ENCODE measurements around the gene CPLX4.

CPLX4 gene

DNA sequence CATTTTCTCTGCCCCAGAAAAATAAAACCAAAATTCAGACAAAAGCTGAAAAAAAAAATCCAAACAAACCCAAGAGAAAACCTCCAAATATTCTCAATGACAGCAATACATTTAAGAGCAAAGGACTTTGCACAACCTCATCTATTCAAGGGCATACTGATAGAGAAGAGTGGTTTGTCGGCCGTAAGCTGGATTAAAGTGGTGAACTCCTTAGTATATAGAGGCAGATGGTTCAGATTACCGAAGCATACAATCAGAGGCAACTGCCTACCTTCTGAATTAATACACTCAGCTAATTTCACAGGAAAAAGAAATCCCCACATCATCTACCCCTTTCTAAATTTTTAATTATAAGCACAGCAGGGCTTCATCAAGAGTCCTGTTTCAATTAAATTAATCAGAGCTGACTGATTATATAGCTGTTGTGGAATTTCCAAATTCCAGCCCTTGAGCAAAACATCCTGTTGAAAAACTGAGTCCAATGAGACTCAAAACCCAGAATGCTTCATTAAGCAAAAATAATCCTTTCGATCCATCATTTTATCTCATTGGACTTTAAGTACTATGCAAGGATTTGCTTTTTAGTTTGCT lies at the start of gene CPLX4:
CPLX4 (minus strand) TSS at position 190 of the 591 bp plus-strand sequence; CDS start at position 3, 187 bp downstream.
- DNase-seq (ENCODE audit: low read depth): no peak

- DNase-seq (ENCODE audit: low read depth): no peak
Measured at GRCh38 chr18:59360381-59360780, 41.9 kb upstream of the CPLX4 start.

DNA sequence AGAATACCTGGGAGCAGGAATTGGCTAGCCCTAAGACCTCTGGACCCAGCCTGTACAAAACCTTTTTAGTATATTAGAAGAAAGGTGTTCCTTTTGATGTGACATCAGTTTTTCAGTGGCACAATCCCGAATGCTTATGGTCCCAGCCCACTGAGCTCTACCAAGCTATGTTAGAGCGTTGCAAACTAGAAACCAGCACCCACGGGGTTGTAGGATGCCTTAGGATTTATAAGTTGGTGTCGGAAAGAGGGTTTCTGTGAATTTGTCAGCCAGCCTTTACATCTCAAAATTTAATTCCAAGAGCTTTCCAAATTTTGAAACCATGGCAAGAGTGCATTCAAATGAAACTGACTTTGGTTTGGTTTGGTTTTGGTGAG lies 41.1 kb upstream of the CPLX4 start:
- DNase-seq (ENCODE audit: low read depth): no peak

GRCh38 chr18:59358712-59359575 lies 40.5 kb upstream of the CPLX4 start, which contains the start of gene LMAN1:
TSS of gene LMAN1 (minus strand) at chr18:59359265. CDS start at chr18:59359244, 21 bp downstream.
- peak; percentile 93 for DNase-seq (ENCODE audit: low read depth)

- no peak for DNase-seq (ENCODE audit: low read depth)
Measured at GRCh38 chr18:59358414-59358711, 39.9 kb upstream of the CPLX4 start.

DNA sequence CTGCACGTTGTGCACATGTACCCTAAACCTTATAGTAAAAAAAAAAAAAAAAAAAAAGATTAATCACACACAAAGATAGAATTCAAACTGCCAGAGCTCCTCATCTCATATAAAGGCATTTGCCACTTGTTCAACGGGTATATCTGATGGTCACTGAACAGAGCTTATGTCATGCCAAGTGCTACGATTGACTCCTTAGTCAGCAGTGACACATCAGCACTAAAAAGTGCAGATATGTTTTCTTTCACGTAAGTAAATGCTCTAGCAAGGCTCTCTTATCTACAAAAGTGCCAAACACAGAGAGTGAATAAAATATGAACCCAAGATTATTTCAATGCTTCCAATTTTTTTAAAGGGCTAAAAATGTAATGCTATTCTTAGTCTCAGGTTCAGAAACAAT lies 39.5 kb upstream of the CPLX4 start:
- peak; percentile 1 for DNase-seq (ENCODE audit: low read depth)

- DNase-seq (ENCODE audit: low read depth): no peak
Measured at GRCh38 chr18:59354731-59355130, 36.3 kb upstream of the CPLX4 start.

- DNase-seq (ENCODE audit: low read depth): no peak
Measured at GRCh38 chr18:59353079-59353680, 34.7 kb upstream of the CPLX4 start.

DNA sequence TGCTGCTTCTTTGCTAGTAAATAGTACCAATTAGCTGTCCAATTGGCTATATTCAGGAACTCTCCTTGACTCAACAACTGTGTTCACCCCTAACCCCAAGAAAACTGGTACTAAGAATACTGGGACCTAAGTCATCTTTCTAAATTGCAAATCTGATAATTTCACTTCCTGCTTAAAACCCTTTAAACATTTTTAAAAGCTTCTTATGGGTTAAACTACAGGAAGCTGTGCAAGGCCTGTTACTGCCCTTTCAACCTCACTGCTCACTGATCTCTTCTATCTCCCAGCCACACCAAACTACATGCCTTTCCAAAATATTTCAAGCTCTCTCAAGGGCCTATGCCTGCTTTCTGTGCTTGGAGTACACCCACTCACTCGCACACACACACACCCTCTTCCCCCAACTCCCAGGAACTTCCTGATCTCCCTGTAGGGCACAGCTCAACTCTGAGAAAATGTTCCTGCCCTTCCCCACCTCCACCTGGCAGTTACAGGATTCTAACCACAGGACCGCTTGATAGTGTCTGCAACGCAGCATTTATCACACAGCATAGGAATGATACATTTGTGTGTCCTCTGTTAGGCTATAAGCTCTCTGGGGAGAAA lies 33.9 kb upstream of the CPLX4 start:
- no peak for DNase-seq (ENCODE audit: low read depth)

DNA sequence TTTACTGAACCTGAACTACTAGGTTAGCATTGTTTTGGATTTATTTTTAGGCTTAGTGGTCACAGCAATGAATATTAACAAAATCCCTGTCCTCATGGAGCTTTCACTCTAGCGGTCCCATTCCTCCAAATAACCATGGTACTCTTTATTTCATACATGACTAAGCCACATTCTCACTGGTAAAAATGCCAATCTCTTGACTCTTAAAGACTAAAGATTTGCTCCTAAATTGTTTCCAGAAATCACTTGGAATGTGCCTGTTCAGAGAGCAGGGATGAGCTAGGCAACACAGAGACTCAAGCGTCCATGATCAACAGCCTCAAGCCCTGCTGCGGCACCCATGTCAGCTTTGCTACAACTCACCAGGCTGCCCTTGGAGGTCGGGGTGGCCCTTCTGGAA lies 27.1 kb upstream of the CPLX4 start:
- no peak for DNase-seq (ENCODE audit: low read depth)

- DNase-seq (ENCODE audit: low read depth): no peak
Measured at GRCh38 chr18:59344996-59345395, 26.5 kb upstream of the CPLX4 start.

DNA sequence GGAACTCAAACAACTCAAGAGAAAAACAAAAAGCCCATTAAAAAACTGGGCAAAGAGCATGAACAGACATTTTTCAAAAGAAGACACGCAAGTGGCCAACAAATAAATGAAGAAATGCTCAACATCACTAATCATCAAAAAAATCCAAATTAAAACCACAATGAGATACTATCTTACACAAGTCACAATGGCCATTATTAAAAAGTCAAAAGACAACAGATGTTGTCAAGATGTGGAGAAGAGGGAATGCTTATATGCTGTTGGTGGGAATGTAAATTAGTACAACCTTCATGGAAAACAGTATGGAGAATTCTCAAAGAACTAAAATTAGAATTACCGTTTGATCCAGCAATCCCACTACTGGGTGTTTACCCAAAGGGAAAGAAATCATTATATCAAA lies 25.5 kb upstream of the CPLX4 start:
- DNase-seq (ENCODE audit: low read depth): no peak

DNA sequence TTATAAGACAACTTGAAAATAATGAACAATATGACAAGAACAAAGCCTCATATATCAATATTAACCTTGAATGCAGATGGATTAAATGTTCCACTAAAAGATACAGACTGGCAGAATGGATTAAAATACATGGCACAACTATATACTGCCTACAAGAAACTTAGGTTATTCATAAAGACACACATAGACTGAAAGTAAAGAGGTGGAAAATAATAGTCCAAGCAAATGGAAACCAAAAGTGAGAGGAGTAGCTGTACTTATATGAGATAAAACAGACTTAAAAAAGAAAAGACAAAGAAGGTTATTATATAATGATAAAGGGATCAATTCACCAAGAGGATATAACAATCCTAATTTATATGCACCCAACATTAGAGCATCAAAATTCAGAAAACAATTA lies 22.4 kb upstream of the CPLX4 start:
- no peak for DNase-seq (ENCODE audit: low read depth)

GRCh38 chr18:59340312-59340711 lies 21.9 kb upstream of the CPLX4 start:
- DNase-seq (ENCODE audit: low read depth): no peak

- no peak for DNase-seq (ENCODE audit: low read depth)
Measured at GRCh38 chr18:59332986-59333385, 14.5 kb upstream of the CPLX4 start.

DNA sequence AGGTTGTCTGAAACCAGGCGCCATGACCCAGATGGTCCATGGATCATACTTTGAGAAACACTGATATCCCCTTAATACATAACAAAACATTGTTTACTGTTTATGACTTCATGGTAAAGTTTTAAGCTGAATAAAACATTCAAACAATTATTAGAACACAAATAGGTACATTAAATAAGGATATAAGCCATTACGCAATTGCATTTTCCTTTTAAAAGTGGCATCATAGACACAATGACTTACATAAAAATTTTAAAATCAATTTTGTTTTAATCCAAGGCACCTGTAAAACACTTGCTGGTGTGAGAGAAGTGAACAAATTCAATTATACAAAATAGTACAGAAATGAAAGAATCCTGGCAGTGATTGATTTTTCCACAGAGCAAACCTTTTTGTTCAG lies 10.2 kb upstream of the CPLX4 start:
- DNase-seq (ENCODE audit: low read depth): no peak

DNA sequence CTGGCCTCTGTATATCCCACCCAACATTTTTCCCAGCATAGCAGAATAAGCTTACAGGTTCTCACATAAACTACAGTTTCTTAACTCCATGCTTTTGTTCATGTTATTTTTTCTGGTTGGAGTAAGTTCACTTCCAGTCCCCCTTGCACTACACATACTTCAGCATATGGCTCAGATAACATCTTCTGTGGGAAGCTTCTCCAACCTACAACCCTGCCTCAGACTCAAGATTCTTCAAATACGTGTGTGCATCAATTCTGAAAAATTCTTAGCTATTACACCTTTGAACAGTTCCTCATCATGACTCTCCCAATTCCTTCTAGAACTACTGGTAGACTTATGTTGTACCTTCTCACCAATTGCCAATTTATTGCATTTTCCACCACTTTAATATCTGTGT lies 7.5 kb upstream of the CPLX4 start:
- DNase-seq (ENCODE audit: low read depth): no peak

GRCh38 chr18:59324623-59324971 lies 6.1 kb upstream of the CPLX4 start:
- no peak for DNase-seq (ENCODE audit: low read depth)

DNA sequence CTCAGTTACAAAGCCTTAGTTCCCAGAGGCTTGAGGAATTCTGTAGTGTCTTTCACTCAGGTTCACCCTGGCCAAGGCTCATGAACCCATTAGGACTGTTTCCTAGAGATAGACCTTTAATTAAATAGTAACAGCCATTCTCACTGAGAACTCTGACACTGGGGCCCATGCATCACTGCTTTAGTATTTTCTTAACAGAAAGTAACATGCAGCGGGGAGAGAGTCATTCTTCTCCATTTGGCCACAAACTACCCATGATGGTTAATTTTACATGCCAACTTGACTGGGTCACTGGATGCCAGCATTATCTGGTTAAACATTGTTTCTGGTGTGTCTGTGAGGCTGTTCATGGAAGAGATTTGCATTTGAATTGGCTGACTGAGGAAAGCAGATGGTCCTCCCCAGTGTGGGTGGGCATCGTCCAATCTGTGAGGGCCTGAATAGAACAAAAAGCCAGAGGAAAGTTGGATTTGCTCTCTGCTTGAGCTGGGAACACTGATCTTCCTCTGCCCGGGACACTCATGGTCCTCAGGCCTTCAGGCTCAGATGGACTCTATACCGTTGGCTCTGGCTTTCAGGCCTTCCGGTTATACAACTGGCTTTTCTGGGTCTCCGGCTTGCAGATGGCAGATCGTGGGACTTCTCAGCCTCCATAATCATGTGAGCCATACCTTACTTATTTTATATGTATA lies 5.6 kb upstream of the CPLX4 start:
- DNase-seq (ENCODE audit: low read depth): no peak

GRCh38 chr18:59311631-59312030 lies 6.8 kb downstream of the CPLX4 start:
- DNase-seq (ENCODE audit: low read depth): no peak

DNA sequence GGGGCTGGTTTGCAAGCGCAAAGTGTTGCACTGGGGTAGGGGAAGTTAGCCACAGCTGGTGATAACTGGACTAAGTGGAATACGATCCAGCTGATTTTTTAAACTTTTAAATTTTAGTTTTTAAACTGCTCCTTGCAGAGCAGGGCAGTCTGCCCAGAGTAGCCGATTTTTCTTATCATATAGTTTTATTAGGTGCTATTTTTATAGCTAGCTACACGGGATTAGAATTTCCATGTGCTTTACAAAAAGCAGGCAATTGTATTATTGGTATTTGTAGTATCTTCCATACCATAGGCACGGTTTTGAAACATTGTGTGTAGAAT lies 9.6 kb downstream of the CPLX4 start:
- DNase-seq (ENCODE audit: low read depth): no peak

- DNase-seq (ENCODE audit: low read depth): peak; percentile 64
Measured at GRCh38 chr18:59308248-59308937, 10.1 kb downstream of the CPLX4 start.

Data from activated T-cell treated with anti-CD3 and anti-CD28 coated beads for 24 hours (primary cell).